HepG2 (cell line): ENCODE measurements around the gene MAP3K1. TPM values are rescaled to one million over a fixed set of nuclear protein-coding genes. Genes with fewer than 3 reads are reported as not detected.

Experiments
- ATAC-seq: fragments of 200-7000 bp; cut with Tn5 transposase; 3 replicates; pipeline ENCODE4 v1.9.1; 2020; ENCODE audit warnings: mild to moderate bottlenecking, moderate library complexity
- BruUV-seq: library from RNA; stranded (reverse); fragments of 400-500 nt; replicated peaks from 2 replicates; lab custom pipeline; 2021; lab: Mats Ljungman, UMichigan
- CTCF ChIA-PET: fragments of 300-600 bp; formaldehyde crosslinking; extraction: SDS; loops from one replicate; lab custom pipeline; 2021; ENCODE audit warnings: low total read pairs, inconsistent platforms, low intra/inter-chr PET ratio; lab: Yijun Ruan, JAX
- POLR2A ChIA-PET: fragments of 350-600 bp; sonication (Branson Sonifier 250); formaldehyde crosslinking; loops from one replicate; lab custom pipeline; 2020; ENCODE audit warnings: antibody characterized with exemption, inconsistent platforms; lab: Yijun Ruan, JAX
- DNase-seq: peaks from one replicate; pipeline ENCODE4 v3.0.0-alpha.2; 2015; ENCODE audit warnings: low spot score
- FAIRE-seq: peaks from 3 replicates; lab custom pipeline; 2011; peaks lifted over from hg19 to GRCh38; lab: Jason Lieb, UNC
- H2AFZ ChIP-seq: one replicate; pipeline ENCODE4 v1.6.1; 2011; ENCODE audit warnings: low read length, inconsistent platforms
- H3K27ac ChIP-seq: fragments of 300-600 bp; 3 replicates; pipeline ENCODE4 v1.8.0; 2011; ENCODE audit warnings: mixed run types, mild to moderate bottlenecking, mixed read lengths, low read length, inconsistent platforms; ENCODE audit not compliant: insufficient read depth; ENCODE audit errors: extremely low read length
- H3K27me3 ChIP-seq, 2 experiments: fragments of 200-600 bp in 1 of 2; 2 replicates in 1 of 2; 3 replicates in 1 of 2; pipeline versions ENCODE4 v1.6.0 to v1.8.0; 2011; ENCODE audit warnings: low read length in 2 of 2, mild to moderate bottlenecking in 2 of 2, moderate library complexity in 2 of 2, inconsistent platforms in 1 of 2; ENCODE audit not compliant: insufficient read depth in 2 of 2, control insufficient read depth in 1 of 2
- H3K36me3 ChIP-seq, 2 experiments: fragments of 200-600 bp in 1 of 2; replicated peaks in 1 of 2; 2 replicates in 1 of 2; 3 replicates in 1 of 2; pipeline versions ENCODE4 v1.5.1 to v1.8.0; 2011; ENCODE audit warnings: low read length in 2 of 2, inconsistent platforms in 1 of 2; ENCODE audit not compliant: insufficient read depth in 2 of 2, control insufficient read depth in 1 of 2
- H3K4me1 ChIP-seq: 2 replicates; pipeline ENCODE4 v1.5.1; 2012; ENCODE audit warnings: low read length, inconsistent platforms; ENCODE audit not compliant: insufficient read depth
- H3K4me2 ChIP-seq: 2 replicates; pipeline ENCODE4 v1.6.0; 2011; ENCODE audit warnings: low read depth, low read length, inconsistent platforms
- H3K4me3 ChIP-seq, 3 experiments: fragments of 200-600 bp in 1 of 3; sonication (generic), shearing (Covaris generic) in 1 of 3; replicated peaks in 1 of 3; 2 replicates each; pipeline ENCODE4 v1.5.1; 2011 to 2016; ENCODE audit warnings: low read length in 3 of 3, inconsistent platforms in 2 of 3, low read depth in 2 of 3, mild to moderate bottlenecking in 2 of 3, control low read depth in 1 of 3, mixed read lengths in 1 of 3; ENCODE audit not compliant: insufficient read depth in 1 of 3
- H3K79me2 ChIP-seq: one replicate; pipeline ENCODE4 v1.6.1; 2011; ENCODE audit warnings: low read length, inconsistent platforms; ENCODE audit not compliant: insufficient read depth
- H3K9ac ChIP-seq: 2 replicates; pipeline ENCODE4 v1.6.0; 2011; ENCODE audit warnings: mild to moderate bottlenecking, low read depth, low read length, inconsistent platforms; ENCODE audit not compliant: insufficient read depth
- H3K9me3 ChIP-seq: 2 replicates; pipeline ENCODE4 v1.5.1; 2012; ENCODE audit warnings: mild to moderate bottlenecking, low read length
- H4K20me1 ChIP-seq: 2 replicates; pipeline ENCODE4 v1.6.0; 2011; ENCODE audit warnings: inconsistent platforms, mild to moderate bottlenecking, low read length, moderate library complexity; ENCODE audit not compliant: insufficient read depth
- GRHL1 ChIP-seq: sonication (generic); formaldehyde crosslinking; conservative IDR thresholded peaks from 2 replicates; pipeline ENCODE4 v1.8.0; 2022; ENCODE audit warnings: missing genetic modification reagents
- IRF2 ChIP-seq: IDR thresholded peaks from 2 replicates; pipeline ENCODE4 v1.6.1; 2018; ENCODE audit warnings: missing genetic modification reagents, missing compliant biosample characterization
- SETDB1 ChIP-seq: sonication (generic); formaldehyde crosslinking; IDR thresholded peaks from 2 replicates; pipeline ENCODE4 v1.5.1; 2020; ENCODE audit warnings: missing genetic modification reagents, mild to moderate bottlenecking, borderline replicate concordance
- SP4 ChIP-seq: sonication (generic); formaldehyde crosslinking; IDR thresholded peaks from 2 replicates; pipeline ENCODE4 v1.8.1; 2023; ENCODE audit warnings: mild to moderate bottlenecking, missing genetic modification reagents
- ZC3H13 ChIP-seq: sonication (generic); formaldehyde crosslinking; IDR thresholded peaks from 2 replicates; pipeline ENCODE4 v1.8.1; 2023; ENCODE audit warnings: mild to moderate bottlenecking, missing genetic modification reagents, moderate library complexity
- WGBS: methylation state at CpG from one replicate; pipeline ENCODE4 v1.1.6; 2017; ENCODE audit warnings: low lambda C conversion rate; 5-methylcytosine and 5-hydroxymethylcytosine counted together
- in situ Hi-C: cut with HindIII; loops from 2 replicates; pipeline ENCODE4 v1.10.0; 2017; ENCODE audit warnings: low pct_unique_long_range_greater_than_20kb; ENCODE audit not compliant: extremely low pct_ligation_motif_present
- intact Hi-C: fragments of 100-400 bp; cut with micrococcal nuclease; formaldehyde crosslinking; loops from one replicate; pipeline ENCODE4 v1.10.0; 2022; ENCODE audit not compliant: unreplicated experiment
- polyA plus RNA-seq, 8 experiments: library from polyadenylated mRNA; depleted of rRNA in 3 of 8; stranded (reverse) in 7 of 8; unstranded in 1 of 8; fragments of >200 nt; fragmentation: Illumina TruSeq in 4 of 8; extraction: Trizol in 4 of 8; gene quantifications; 2 replicates each; pipeline versions ENCODE4 v1.2.1 to v1.2.3, GENCODE V29; 2011 to 2016; ENCODE audit warnings: low read depth in 4 of 8, missing spikeins in 1 of 8, mixed read lengths in 1 of 8; ENCODE audit not compliant: insufficient read depth in 1 of 8
- total RNA-seq, 5 experiments: library from RNA; depleted of rRNA; stranded (reverse); fragments of >200 nt; fragmentation: Illumina TruSeq; extraction: Trizol; gene quantifications; 2 replicates each; pipeline ENCODE4 v1.2.3, GENCODE V29; 2016; ENCODE audit warnings: low read depth in 1 of 5
- TF ChIP-seq, protein P1 (sequence below): sonication (generic); formaldehyde crosslinking; IDR thresholded peaks from 2 replicates; pipeline ENCODE4 v1.4.0; 2020; ENCODE audit warnings: mild to moderate bottlenecking, missing genetic modification reagents

MAP3K1 gene
- total and polyA plus RNA-seq, 2 of the 13 experiments (the other 11 are each of a cell fraction or from before 2014, with no cell fraction given), result 16.4 to 30.3 TPM

DNA sequence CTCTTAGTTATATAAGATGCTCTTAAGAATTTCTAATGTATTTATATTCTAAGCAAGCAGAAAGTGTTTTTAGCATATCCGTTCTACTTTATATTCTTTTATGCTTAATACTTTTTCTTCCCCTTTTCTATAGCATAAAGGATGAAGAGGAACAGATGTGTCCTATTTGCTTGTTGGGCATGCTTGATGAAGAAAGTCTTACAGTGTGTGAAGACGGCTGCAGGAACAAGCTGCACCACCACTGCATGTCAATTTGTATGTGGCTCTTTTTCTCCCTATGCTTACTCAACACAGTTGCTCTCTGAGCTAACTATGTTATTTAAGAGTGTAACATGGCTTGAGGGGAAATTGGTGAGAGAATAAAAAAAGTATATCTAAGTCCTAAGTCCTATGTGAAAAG is 56.4 kb downstream of the MAP3K1 start (continued):
- TF ChIP-seq, protein P1, sequence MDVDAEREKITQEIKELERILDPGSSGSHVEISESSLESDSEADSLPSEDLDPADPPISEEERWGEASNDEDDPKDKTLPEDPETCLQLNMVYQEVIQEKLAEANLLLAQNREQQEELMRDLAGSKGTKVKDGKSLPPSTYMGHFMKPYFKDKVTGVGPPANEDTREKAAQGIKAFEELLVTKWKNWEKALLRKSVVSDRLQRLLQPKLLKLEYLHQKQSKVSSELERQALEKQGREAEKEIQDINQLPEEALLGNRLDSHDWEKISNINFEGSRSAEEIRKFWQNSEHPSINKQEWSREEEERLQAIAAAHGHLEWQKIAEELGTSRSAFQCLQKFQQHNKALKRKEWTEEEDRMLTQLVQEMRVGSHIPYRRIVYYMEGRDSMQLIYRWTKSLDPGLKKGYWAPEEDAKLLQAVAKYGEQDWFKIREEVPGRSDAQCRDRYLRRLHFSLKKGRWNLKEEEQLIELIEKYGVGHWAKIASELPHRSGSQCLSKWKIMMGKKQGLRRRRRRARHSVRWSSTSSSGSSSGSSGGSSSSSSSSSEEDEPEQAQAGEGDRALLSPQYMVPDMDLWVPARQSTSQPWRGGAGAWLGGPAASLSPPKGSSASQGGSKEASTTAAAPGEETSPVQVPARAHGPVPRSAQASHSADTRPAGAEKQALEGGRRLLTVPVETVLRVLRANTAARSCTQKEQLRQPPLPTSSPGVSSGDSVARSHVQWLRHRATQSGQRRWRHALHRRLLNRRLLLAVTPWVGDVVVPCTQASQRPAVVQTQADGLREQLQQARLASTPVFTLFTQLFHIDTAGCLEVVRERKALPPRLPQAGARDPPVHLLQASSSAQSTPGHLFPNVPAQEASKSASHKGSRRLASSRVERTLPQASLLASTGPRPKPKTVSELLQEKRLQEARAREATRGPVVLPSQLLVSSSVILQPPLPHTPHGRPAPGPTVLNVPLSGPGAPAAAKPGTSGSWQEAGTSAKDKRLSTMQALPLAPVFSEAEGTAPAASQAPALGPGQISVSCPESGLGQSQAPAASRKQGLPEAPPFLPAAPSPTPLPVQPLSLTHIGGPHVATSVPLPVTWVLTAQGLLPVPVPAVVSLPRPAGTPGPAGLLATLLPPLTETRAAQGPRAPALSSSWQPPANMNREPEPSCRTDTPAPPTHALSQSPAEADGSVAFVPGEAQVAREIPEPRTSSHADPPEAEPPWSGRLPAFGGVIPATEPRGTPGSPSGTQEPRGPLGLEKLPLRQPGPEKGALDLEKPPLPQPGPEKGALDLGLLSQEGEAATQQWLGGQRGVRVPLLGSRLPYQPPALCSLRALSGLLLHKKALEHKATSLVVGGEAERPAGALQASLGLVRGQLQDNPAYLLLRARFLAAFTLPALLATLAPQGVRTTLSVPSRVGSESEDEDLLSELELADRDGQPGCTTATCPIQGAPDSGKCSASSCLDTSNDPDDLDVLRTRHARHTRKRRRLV, result no peak
- no peak for TF ChIP-seq IRF2 (CRISPR knock-in tag)

DNA sequence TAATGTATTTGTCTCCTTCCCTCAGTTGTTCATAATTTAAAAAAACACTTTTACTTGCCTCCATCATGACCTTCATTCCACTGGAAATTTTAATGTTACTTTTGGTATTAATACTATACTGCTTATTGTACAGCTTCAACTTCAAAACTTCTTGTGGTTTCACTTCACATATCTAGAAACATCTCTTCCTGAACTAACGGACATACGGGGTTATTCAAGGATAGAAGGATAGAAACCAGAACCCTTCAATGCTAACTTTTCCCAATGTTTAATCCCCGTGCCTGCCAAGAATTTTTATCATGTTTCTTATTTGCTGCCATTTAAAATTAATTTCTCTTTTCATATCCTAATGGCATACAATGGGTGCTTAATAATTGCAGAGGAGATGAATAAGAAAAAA is 57.7 kb downstream of the MAP3K1 start:
- intact Hi-C loops (no loop called here), in situ Hi-C loops (loop anchor here (25.0 kb wide), 1 partner anchor 886 kb away; the partner anchor contains the start of gene IL6ST)
- no TSS peak for BruUV-seq
- no peak for DNase-seq
- Histone ChIP-seq H3K27ac (no peak overlapping the region), H3K27me3 (no peaks in the 10 kb centered on the region), H3K9me3 (no peaks in the 10 kb centered on the region), H3K4me3 (no peak overlapping the region), H3K9ac (no peak overlapping the region), H3K36me3 (peaks cover 22 to 66% of the 10 kb centered on the region in 2 experiments), H3K4me1 (no peaks in the 10 kb centered on the region), H4K20me1 (no peaks in the 10 kb centered on the region; the same call in 1 of the 2 replicates), H3K4me2 (no peak overlapping the region)
- CTCF ChIA-PET, result no interaction called here
- no peak for FAIRE-seq
- WGBS, result 100% methylated on average over 3 of the region's 3 CpGs
- POLR2A ChIA-PET, result no interaction called here
- ATAC-seq, result no peak
- TF ChIP-seq ZC3H13 (no peak), SETDB1 (CRISPR knock-in tag) (no peak), SP4 (no peak), GRHL1 (CRISPR knock-in tag) (no peak)
- TF ChIP-seq, all 625 proteins: peak for 0
- no peaks in the 10 kb centered on the region for H3K79me2 ChIP-seq
- H2AFZ ChIP-seq, result no peak overlapping the region
